MCF 10A (cell line): Measurements from ENCODE around the gene ZBTB2. TPM values are rescaled to one million over a fixed set of nuclear protein-coding genes. Genes with fewer than 3 reads are reported as not detected.
"Not testable (repeated sequence)": the region's sequence is repeated elsewhere in the genome, so short reads cannot be mapped to it uniquely, and the experiment has no call there.

Source experiments
- BruUV-seq: library from RNA; stranded (reverse); fragments of 400-500 nt; replicated peaks from 2 replicates; lab custom pipeline; 2021; lab: Mats Ljungman, UMichigan
- CTCF ChIA-PET: fragments of 300-600 bp; sonication (Branson Sonifier 250); formaldehyde crosslinking; extraction: SDS; loops from one replicate; lab custom pipeline; 2021; ENCODE audit warnings: antibody characterized with exemption, inconsistent platforms; lab: Yijun Ruan, JAX
- POLR2A ChIA-PET: fragments of 300-600, 350-650 bp; sonication (Branson Sonifier 250); formaldehyde crosslinking; extraction: SDS; loops from one replicate; lab custom pipeline; 2020; ENCODE audit warnings: antibody characterized with exemption, inconsistent platforms; lab: Yijun Ruan, JAX
- DNase-seq: peaks from one replicate; pipeline ENCODE4 v3.0.0-alpha.2; 2018; ENCODE audit not compliant: unreplicated experiment
- H3K27ac Mint-ChIP-seq: one replicate; pipeline ENCODE4 v1.8.0; 2022; ENCODE audit warnings: mild to moderate bottlenecking, low read depth, mixed read lengths; ENCODE audit not compliant: unreplicated experiment
- H3K27me3 Mint-ChIP-seq: one replicate; pipeline ENCODE4 v1.8.0; 2022; ENCODE audit warnings: mixed read lengths; ENCODE audit not compliant: insufficient read depth, unreplicated experiment
- H3K36me3 Mint-ChIP-seq: one replicate; pipeline ENCODE4 v1.8.0; 2022; ENCODE audit warnings: mild to moderate bottlenecking, moderate library complexity, mixed read lengths; ENCODE audit not compliant: insufficient read depth, unreplicated experiment
- H3K4me1 Mint-ChIP-seq: one replicate; pipeline ENCODE4 v1.8.0; 2022; ENCODE audit warnings: mixed read lengths; ENCODE audit not compliant: insufficient read depth, unreplicated experiment
- H3K4me3 Mint-ChIP-seq: one replicate; pipeline ENCODE4 v1.8.0; 2022; ENCODE audit warnings: mild to moderate bottlenecking, moderate library complexity, mixed read lengths; ENCODE audit not compliant: unreplicated experiment
- H3K9me3 Mint-ChIP-seq: one replicate; pipeline ENCODE4 v1.8.0; 2022; ENCODE audit warnings: mixed read lengths; ENCODE audit not compliant: unreplicated experiment
- intact Hi-C: fragments of 100-400 bp; cut with micrococcal nuclease; formaldehyde crosslinking; loops from 2 replicates; pipeline ENCODE4 v1.14.1; 2022
- total RNA-seq: library from RNA; stranded (reverse); gene quantifications from 2 replicates; pipeline ENCODE4 v1.2.3, GENCODE V29; 2022
- TF ChIP-seq, protein P1 (sequence below): fragments of 200-600 bp; IDR thresholded peaks from one replicate; pipeline ENCODE4 v1.8.0; 2022; ENCODE audit warnings: antibody characterized with exemption, mild to moderate bottlenecking; ENCODE audit not compliant: unreplicated experiment

Gene ZBTB2
- total RNA-seq, 1 experiment from 2014 or later, result 15.6 TPM

DNA sequence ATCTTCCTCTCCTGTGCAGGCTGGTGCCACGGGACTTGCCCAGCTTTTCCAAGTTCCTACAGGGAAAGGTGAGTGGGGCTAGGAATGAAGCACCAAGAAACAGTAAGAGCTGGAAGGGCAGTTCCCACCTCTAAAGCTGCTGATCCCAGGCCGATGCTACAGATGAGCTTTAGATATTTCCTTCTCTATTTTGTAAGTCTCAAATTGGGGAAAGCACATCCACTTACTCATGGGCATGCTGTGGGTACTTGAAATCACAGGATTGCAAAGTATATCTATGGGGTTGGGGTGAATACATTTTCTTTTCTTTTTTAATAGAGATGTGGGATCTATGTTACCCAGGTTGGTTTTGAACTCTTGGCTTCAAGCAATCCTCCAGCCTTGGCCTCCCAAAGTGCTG lies 3.1 kb downstream of the ZBTB2 start:
- Mint-ChIP-seq H3K4me3 (no peak overlapping the region), H3K9me3 (no peaks in the 10 kb centered on the region), H3K4me1 (peaks cover 14% of the 10 kb centered on the region), H3K36me3 (peaks cover 6% of the 10 kb centered on the region), H3K27me3 (no peaks in the 10 kb centered on the region), H3K27ac (no peak overlapping the region)
- BruUV-seq, result no TSS peak
- intact Hi-C loops, result no loop called here
- POLR2A ChIA-PET, result interaction anchor here (0.8 to 4.0 kb wide), 6 partner anchors 12 to 64 kb away, joined by 4 to 70 read pairs (median 10); partner anchors contain the start of gene RMND1
- CTCF ChIA-PET, result interaction anchor here (0.6 to 0.7 kb wide), 2 partner anchors 10 to 502 kb away, joined by 4 to 5 read pairs; no protein-coding TSS in a partner anchor
- TF ChIP-seq, protein P1, sequence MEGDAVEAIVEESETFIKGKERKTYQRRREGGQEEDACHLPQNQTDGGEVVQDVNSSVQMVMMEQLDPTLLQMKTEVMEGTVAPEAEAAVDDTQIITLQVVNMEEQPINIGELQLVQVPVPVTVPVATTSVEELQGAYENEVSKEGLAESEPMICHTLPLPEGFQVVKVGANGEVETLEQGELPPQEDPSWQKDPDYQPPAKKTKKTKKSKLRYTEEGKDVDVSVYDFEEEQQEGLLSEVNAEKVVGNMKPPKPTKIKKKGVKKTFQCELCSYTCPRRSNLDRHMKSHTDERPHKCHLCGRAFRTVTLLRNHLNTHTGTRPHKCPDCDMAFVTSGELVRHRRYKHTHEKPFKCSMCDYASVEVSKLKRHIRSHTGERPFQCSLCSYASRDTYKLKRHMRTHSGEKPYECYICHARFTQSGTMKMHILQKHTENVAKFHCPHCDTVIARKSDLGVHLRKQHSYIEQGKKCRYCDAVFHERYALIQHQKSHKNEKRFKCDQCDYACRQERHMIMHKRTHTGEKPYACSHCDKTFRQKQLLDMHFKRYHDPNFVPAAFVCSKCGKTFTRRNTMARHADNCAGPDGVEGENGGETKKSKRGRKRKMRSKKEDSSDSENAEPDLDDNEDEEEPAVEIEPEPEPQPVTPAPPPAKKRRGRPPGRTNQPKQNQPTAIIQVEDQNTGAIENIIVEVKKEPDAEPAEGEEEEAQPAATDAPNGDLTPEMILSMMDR, result no peak
- DNase-seq, result no peak

DNA sequence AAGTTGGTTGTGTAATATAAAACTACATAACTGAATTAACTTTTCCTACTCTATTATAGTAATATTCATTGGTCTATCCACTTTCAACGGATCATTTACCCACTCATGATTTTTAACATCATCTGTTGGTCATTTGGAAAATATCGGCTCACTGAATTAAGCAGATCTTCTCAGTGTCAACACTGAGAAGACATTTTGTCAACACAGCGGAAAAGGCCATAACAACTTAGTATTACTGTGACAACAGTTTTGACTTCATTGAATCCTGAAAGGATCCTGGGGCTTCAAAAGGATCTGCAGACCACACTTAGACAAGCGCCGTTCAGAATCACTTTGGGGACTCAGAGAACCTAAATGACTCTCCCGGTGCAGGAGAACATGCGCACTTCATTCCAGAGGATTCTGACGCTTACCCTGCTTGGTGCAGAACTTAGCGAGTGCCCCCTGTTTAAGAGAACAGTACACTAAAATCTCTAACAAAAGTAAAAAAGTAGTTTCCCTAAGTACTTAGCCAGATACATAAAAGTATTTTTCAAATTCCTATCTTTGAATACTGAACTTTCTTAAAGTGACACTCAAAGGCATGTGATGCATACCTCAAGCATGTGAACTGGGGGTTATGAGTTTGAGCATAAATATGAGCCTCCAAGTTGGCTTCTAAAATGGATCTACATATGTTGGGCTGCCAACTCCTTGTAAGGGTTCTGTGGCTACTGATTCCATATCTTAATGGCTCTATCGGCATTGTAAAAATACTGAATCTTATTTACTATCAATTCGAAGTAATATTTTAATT lies 4.0 kb downstream of the ZBTB2 start:
- H3K27me3 Mint-ChIP-seq, result no peaks in the 10 kb centered on the region
- BruUV-seq, result no TSS peak
- no peak overlapping the region for H3K4me3 Mint-ChIP-seq
- DNase-seq, result no peak
- intact Hi-C loops, result no loop called here
- TF ChIP-seq, protein P1, result no peak
- H3K27ac Mint-ChIP-seq, result no peak overlapping the region
- peaks cover 5% of the 10 kb centered on the region for H3K4me1 Mint-ChIP-seq
- CTCF ChIA-PET, result no interaction called here
- POLR2A ChIA-PET, result interaction anchor here (1.5 to 4.0 kb wide), 2 partner anchors 12 to 21 kb away, joined by 4 to 70 read pairs; no protein-coding TSS in a partner anchor
- peaks cover 6% of the 10 kb centered on the region for H3K36me3 Mint-ChIP-seq
- no peaks in the 10 kb centered on the region for H3K9me3 Mint-ChIP-seq

DNA sequence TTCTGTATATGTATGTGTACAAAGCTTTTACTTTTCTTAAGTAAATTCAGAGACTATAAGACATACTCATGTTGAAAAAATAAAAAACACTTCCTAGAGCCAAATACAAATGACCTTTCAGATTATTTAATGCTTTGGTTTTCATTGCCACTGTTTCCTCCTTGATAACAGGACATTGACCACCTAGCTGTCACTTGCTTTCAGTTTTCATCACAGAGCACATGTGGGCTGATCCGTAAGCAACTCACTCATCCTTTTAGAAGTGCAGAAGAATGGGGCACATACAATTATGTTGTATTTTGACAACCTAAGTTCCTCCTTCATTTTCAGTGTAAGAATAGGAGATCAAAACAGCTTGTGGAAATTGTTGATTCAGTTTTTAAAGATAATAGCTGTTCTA lies 6.2 kb downstream of the ZBTB2 start:
- no peaks in the 10 kb centered on the region for H3K9me3 Mint-ChIP-seq
- POLR2A ChIA-PET, result interaction anchor here (2.5 kb wide), 1 partner anchor 10 kb away, joined by 9 read pairs; no protein-coding TSS in a partner anchor
- no peak overlapping the region for H3K27ac Mint-ChIP-seq
- H3K36me3 Mint-ChIP-seq, result peaks cover 6% of the 10 kb centered on the region
- no peak for DNase-seq
- BruUV-seq, result no TSS peak
- CTCF ChIA-PET, result interaction anchor here (0.6 kb wide), 3 partner anchors 16 to 1314 kb away, joined by 3 to 6 read pairs (median 3); no protein-coding TSS in a partner anchor
- H3K4me1 Mint-ChIP-seq, result peaks cover 11% of the 10 kb centered on the region
- no peaks in the 10 kb centered on the region for H3K27me3 Mint-ChIP-seq
- TF ChIP-seq, protein P1, result no peak
- H3K4me3 Mint-ChIP-seq, result no peak overlapping the region
- intact Hi-C loops, result no loop called here

DNA sequence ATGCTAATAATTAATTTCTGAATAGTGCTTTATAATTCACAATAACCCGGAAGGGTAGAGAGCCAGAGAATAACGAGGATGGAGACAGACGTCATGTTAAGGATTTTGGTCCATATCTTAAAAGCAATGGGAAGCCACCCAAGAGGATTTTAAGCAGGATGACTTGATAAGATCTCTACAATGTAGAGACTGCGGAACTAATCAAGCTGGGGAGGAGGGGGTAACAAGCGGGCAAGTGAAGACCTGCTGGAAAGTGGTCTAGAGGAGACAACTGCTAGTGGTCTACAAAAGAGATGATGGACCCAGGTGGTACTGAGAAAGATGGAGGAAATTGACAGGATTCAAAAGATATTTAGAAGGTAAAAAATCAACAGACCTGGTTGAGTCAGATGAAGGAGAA lies 7.2 kb downstream of the ZBTB2 start:
- Mint-ChIP-seq H3K4me1 (peaks cover 16% of the 10 kb centered on the region), H3K4me3 (no peak overlapping the region), H3K27me3 (no peaks in the 10 kb centered on the region), H3K36me3 (peaks cover 6% of the 10 kb centered on the region), H3K9me3 (no peaks in the 10 kb centered on the region), H3K27ac (no peak overlapping the region)
- ChIA-PET POLR2A (interaction anchor here (0.7 to 2.5 kb wide), 2 partner anchors 9 to 68 kb away, joined by 5 to 9 read pairs; partner anchors contain the start of gene RMND1), CTCF (no interaction called here)
- intact Hi-C loops, result no loop called here
- no peak for DNase-seq
- no TSS peak for BruUV-seq
- TF ChIP-seq, protein P1, result no peak

DNA sequence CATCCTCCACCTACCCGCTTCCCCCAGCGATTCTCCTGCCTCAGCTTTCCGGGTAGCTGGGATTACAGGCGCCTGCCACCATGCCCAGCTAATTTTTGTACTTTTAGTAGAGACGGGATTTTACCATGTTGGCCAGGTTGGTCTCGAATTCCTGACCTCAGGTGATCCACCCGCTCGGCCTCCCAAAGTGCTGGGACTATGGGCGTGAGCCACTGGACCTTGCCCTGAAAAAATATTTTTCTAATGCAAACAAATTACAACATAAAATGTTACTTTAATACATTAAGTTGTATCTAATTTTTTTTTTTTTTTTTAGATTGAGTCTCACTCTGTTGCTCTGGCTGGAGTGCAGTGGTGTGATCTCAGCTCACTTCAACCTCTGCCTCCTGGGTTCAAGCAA lies 8.7 kb downstream of the ZBTB2 start:
- H3K4me1 Mint-ChIP-seq, result peaks cover 16% of the 10 kb centered on the region
- H3K9me3 Mint-ChIP-seq, intact Hi-C loops, H3K4me3 Mint-ChIP-seq, H3K27me3 Mint-ChIP-seq, DNase-seq, POLR2A ChIA-PET, H3K36me3 Mint-ChIP-seq, H3K27ac Mint-ChIP-seq, BruUV-seq, CTCF ChIA-PET: not testable (repeated sequence)
